HG03378 (cell line): ENCODE results near the gene ITGB3.
"Not testable (repeated sequence)": the region's sequence is repeated elsewhere in the genome, so short reads cannot be mapped to it uniquely, and the experiment has no call there.

Source experiments
- ATAC-seq: cut with Tn5 transposase; IDR thresholded peaks from one replicate; pipeline ENCODE4 v1.9.1; 2021; ENCODE audit warnings: mild to moderate bottlenecking, moderate library complexity; ENCODE audit not compliant: unreplicated experiment

ITGB3 gene

GRCh38 chr17:47253541-47254402, at the start of gene ITGB3:
Gene ITGB3 (plus strand): TSS chr17:47253827. CDS start chr17:47253862, 35 bp downstream.
- ATAC-seq = no peak

- no peak for ATAC-seq
These were observed 49.5 kb upstream of the ITGB3 start for GRCh38 chr17:47203984-47204721.

- peak; percentile 41 for ATAC-seq
These were observed 48.8 kb upstream of the ITGB3 start for GRCh38 chr17:47204722-47205418.

GRCh38 chr17:47205419-47205963, 48.1 kb upstream of the ITGB3 start:
- ATAC-seq = peak; percentile 31

- ATAC-seq = no peak
These were observed 46.2 kb upstream of the ITGB3 start for GRCh38 chr17:47207143-47208067.

GRCh38 chr17:47208744-47209488, 44.7 kb upstream of the ITGB3 start, which contains the start of gene MYL4:
Gene MYL4 (plus strand): TSS chr17:47209348. CDS start chr17:47209423, 75 bp downstream.
- no peak for ATAC-seq

- ATAC-seq = no peak
These were observed 44.1 kb upstream of the ITGB3 start for GRCh38 chr17:47209499-47209898.

- no peak for ATAC-seq
These were observed 43.5 kb upstream of the ITGB3 start for GRCh38 chr17:47210105-47210504.

GRCh38 chr17:47210779-47211178, 42.8 kb upstream of the ITGB3 start:
- ATAC-seq = no peak

GRCh38 chr17:47212458-47212857, 41.2 kb upstream of the ITGB3 start:
- ATAC-seq = no peak

GRCh38 chr17:47213540-47213939, 40.1 kb upstream of the ITGB3 start:
- no peak for ATAC-seq

GRCh38 chr17:47214931-47215330, 38.7 kb upstream of the ITGB3 start:
- ATAC-seq = no peak

GRCh38 chr17:47216821-47217220, 36.8 kb upstream of the ITGB3 start:
- ATAC-seq = not testable (repeated sequence)

- ATAC-seq = not testable (repeated sequence)
These were observed 36.3 kb upstream of the ITGB3 start for GRCh38 chr17:47217279-47217678.

- ATAC-seq = no peak
These were observed 34.7 kb upstream of the ITGB3 start for GRCh38 chr17:47218896-47219430.

- no peak for ATAC-seq
These were observed 33.8 kb upstream of the ITGB3 start for GRCh38 chr17:47219621-47220475.

GRCh38 chr17:47220531-47220999, 33.1 kb upstream of the ITGB3 start:
- no peak for ATAC-seq

GRCh38 chr17:47221154-47221553, 32.5 kb upstream of the ITGB3 start:
- ATAC-seq = no peak
